HG02571 (cell line): ENCODE results near the gene ZNF398.
A peak's percentile ranks its signal among the peaks of the same experiment; 100 is the strongest.

ENCODE experiments used
- ATAC-seq: cut with Tn5 transposase; IDR thresholded peaks from one replicate; pipeline ENCODE4 v1.9.1; 2021; ENCODE audit warnings: mild to moderate bottlenecking, moderate library complexity; ENCODE audit not compliant: unreplicated experiment

Gene ZNF398

DNA sequence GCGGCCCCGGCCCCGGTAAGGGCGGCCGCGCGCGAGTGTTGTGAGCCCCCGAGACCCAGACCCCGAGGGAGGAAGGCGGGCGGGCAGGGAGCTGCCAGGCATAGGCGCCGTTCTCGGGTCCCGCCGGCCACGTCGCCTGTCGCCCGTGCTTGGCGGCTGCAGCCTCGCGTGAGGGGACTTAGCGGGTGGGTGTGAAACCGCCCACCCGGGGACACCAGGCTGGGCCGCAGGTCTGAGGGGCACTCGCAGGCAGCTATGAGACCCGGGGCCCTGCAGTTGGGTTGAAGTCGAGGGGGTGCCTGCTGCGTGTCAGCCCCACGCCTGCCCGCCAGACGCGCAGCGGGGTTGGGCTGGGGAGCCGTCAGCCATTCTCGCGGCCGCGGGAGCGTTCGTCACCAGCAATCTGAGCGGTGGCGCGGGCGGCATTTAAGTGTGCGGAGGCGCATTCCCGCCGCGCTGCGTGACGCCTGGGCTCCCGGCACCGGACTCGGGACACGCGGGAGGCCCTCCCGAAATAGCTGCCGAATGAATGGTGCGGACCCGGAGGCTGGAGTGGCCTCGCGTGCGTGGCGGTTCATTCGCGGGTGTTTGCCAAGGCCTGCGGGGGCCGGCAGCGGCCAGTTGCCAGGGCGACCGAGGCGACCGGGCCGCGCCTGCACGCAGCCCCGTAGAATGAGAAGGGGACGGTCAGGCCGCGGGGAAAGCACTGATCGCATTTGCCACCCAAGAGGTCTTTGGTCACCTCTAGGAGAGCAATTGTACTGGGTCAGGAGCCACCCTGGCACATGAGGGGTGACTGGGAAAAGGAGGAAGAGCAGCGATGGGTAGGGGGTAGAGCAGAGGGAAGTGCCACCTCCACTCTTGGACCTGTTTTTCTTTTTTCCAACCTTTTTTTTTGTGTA lies 750 bp downstream of the ZNF398 start:
- ATAC-seq, result peak; percentile 30

DNA sequence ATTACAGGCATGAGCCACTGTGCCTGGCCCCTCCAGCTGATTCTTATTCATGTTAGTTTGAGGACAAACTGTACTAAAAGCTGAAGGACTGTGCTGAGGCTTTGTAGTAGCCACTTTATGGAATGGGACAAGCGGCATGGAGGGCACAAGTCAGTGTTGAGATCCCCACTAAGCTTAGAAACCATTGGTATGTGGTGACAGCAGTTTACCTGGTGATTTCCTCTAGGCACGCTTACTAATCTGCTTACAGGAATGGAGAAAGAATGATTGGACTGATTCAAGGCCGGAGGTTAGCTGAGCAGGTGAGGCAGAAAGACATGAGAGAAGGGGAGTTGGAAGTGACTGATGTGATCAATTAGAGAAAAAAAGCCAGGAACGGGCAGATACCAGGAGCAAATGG lies 3.7 kb downstream of the ZNF398 start:
- no peak for ATAC-seq

DNA sequence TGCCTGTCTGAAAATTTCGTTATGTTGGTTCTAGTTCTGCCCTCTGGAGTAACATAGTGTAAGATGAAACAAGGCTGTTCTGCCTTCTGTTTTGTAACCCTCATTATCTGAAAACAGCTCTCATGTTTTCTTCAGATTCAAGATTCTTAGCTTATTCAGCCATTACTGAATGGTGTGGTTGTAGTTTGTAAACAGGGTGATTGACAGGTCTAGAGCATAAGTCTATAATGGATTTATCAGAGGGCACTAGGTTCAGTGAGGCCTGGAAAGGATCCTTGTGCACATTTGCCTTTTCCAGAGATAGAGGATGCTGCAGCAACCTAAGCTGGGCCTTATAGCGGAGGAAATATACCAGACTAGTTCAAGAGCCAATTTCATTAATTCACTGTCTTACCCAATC lies 6.1 kb downstream of the ZNF398 start:
- ATAC-seq, result no peak

GRCh38 chr7:149154056-149154455 lies 6.8 kb downstream of the ZNF398 start:
- ATAC-seq, result no peak

GRCh38 chr7:149156898-149157297 lies 9.6 kb downstream of the ZNF398 start:
- no peak for ATAC-seq

DNA sequence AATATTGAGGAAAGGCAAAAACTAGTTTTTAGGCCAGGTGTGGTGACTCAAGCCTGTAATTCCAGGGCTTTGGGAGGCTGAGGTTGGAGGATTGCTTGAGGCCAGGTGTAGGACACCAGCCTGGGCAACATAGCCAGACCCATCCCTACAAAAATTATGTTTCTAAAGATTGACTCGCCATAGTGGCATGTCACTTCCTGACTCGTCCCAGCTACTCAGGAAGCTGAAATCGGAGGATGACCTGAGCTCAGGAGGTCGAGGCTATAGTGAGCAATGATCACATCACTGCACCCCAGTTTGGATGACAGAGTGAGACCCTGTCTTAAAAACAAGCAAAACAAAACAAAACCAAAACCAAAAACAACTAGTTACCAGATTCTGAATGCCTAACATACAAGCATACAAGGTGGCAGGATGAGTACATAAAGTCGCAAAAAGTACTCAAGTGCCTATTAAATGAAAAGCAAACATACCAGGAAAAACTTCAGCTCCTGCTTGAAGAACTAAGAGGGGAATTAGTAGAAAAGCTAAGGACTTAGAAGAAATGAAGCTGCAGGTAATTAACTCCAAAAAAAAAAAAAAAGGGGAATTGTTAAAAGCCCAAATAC lies 14.1 kb downstream of the ZNF398 start:
- no peak for ATAC-seq

GRCh38 chr7:149166142-149166541 lies 18.9 kb downstream of the ZNF398 start:
- ATAC-seq, result no peak

DNA sequence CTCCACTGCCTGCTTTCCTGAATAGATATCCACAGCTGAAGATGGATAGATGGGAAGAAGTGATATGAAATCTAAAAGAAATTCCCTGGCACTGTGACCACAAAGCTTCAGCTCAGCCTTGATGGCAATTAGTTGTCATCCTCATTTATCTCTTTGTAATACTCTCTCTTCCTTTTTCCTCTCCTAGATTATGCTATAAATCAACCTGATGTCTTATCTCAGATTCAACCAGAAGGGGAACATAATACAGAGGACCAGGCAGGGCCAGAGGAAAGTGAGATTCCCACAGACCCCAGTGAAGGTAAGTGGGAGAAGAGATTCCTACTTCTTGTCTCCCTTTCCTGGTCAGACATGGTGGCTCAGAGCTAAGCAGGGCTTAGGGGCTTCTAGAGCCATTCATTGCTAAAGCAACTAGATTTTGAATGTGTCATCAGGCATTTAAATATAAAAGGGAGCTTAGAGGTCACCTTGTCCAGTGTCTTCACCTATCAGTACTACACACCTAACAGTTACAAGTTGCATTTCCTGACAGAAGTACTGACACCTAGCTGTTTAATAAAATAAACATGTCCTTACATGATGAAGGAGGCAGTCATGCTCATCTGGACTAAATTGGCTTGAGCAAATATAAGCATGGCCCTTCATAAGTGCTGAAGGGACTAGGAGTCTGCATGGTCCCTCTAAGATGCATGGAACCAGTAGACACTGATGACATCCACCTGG lies 19.5 kb downstream of the ZNF398 start:
- no peak for ATAC-seq

GRCh38 chr7:149171892-149172533 lies 24.8 kb downstream of the ZNF398 start:
- ATAC-seq, result no peak

DNA sequence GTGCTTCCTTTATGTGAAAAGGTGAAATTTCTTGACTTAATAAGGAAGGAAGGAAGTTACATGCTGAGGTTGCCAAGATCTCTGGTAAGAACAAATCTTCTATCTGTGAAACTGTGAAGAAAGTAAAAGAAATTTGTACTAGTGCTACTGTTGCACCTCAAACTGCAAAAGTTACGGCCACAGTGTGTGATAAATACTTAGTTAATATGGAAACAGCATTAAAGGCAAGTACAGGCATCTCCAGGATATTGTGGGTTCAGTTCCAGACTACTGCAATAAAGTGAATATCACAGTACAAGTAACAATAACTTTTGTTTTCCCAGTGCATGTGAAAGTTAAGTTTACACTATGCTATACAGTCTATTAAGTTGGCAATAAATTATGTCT lies 25.3 kb downstream of the ZNF398 start:
- no peak for ATAC-seq

- no peak for ATAC-seq
Measured at GRCh38 chr7:149175150-149175549, 27.9 kb downstream of the ZNF398 start.

- no peak for ATAC-seq
Measured at GRCh38 chr7:149179241-149179640, 32.0 kb downstream of the ZNF398 start.

GRCh38 chr7:149180722-149181449 lies 33.6 kb downstream of the ZNF398 start:
- ATAC-seq, result no peak

DNA sequence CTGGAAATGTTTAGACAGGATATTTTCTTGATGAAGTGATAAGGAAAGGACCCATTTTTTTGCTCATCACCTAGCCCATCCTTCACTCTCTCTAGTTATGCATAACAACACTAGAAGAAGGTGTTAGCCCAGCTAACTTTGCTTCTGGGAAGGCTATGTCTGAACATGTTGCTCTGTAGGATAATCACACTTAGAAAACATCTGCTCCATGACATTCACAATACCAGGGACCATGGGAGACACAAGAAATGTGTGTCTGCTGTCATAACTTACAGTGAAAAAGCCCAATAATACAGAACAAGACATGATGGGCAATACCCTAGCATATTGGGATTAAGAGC lies 34.2 kb downstream of the ZNF398 start:
- no peak for ATAC-seq

DNA sequence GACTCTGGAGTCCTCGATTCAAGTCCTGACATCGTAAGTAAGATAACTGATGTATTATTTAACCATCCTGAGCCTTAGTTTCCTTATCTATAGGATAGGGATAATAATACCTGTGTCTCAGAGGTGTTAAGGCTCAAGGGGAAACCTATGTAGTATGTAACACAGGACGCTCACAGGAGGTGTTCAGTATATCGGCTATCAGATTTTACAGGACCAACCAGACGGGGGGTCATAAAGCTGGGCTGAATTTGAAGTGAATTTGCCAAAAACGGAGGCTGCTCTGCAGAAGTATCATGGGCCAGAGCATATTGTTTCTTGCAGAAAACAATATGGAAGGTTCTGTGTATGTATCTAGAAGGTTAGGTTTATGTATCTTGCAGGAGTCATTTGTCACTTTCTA lies 37.0 kb downstream of the ZNF398 start:
- no peak for ATAC-seq

GRCh38 chr7:149188213-149188612 lies 41.0 kb downstream of the ZNF398 start:
- ATAC-seq, result no peak

- no peak for ATAC-seq
Measured at GRCh38 chr7:149188637-149189259, 41.5 kb downstream of the ZNF398 start.

- no peak for ATAC-seq
Measured at GRCh38 chr7:149191851-149192250, 44.6 kb downstream of the ZNF398 start.

- no peak for ATAC-seq
Measured at GRCh38 chr7:149194799-149195179, 47.5 kb downstream of the ZNF398 start.
